Ishikawa (cell line): ENCODE results near the gene HPSE.
A peak's percentile ranks its signal among the peaks of the same experiment; 100 is the strongest.

ENCODE experiments used
- CEBPB ChIP-seq: IDR thresholded peaks from 2 replicates; pipeline ENCODE4 v1.6.1; 2012
- CREB1 ChIP-seq: IDR thresholded peaks from 2 replicates; pipeline ENCODE4 v1.6.1; 2012; ENCODE audit warnings: low read depth
- EGR1 ChIP-seq: IDR thresholded peaks from 2 replicates; pipeline ENCODE4 v1.6.1; 2012
- EP300 ChIP-seq: IDR thresholded peaks from 2 replicates; pipeline ENCODE4 v1.6.1; 2012; ENCODE audit warnings: borderline replicate concordance
- FOXM1 ChIP-seq: IDR thresholded peaks from 2 replicates; pipeline ENCODE4 v1.6.1; 2012; ENCODE audit warnings: low read depth, borderline replicate concordance
- NFIC ChIP-seq: IDR thresholded peaks from 2 replicates; pipeline ENCODE4 v1.6.1; 2012
- RAD21 ChIP-seq: IDR thresholded peaks from 2 replicates; pipeline ENCODE4 v1.6.1; 2012; ENCODE audit warnings: low read depth
- TAF1 ChIP-seq: IDR thresholded peaks from 2 replicates; pipeline ENCODE4 v1.6.1; 2012; ENCODE audit warnings: low read depth, mild to moderate bottlenecking
- TCF12 ChIP-seq: IDR thresholded peaks from 2 replicates; pipeline ENCODE4 v1.6.1; 2012; ENCODE audit warnings: low read depth
- TEAD4 ChIP-seq: IDR thresholded peaks from 2 replicates; pipeline ENCODE4 v1.6.1; 2012
- YY1 ChIP-seq: IDR thresholded peaks from 2 replicates; pipeline ENCODE4 v1.6.1; 2012; ENCODE audit warnings: low read depth
- ZBTB7A ChIP-seq: IDR thresholded peaks from 2 replicates; pipeline ENCODE4 v1.6.1; 2012; ENCODE audit warnings: low read depth
- TF ChIP-seq, protein P1 (sequence below): IDR thresholded peaks from 2 replicates; pipeline ENCODE4 v1.6.1; 2012
- TF ChIP-seq, protein P2 (sequence below): IDR thresholded peaks from 2 replicates; pipeline ENCODE4 v1.6.1; 2012
- TF ChIP-seq, protein P3 (sequence below): IDR thresholded peaks from 2 replicates; pipeline ENCODE4 v1.6.1; 2012; ENCODE audit warnings: low read depth, mild to moderate bottlenecking

HPSE gene

DNA sequence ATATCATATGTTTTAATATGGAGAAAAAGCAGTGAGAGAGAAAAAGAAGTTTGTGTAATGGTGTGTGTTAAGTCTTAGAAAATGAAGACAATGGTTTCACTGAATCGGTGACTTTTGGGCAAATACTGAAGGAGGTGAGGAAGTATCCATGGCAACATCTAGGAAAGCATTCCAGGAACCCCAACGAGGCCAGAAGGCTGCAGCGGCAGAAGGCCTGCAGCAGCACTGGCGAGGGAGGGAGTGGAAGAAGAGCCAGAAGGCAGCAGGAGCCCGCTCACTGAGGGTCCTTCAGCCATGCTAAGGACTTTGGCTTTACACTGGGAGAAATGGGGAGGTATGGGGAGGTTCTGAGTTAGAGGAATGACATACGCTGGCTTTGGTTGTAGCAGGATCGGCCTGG, 76.8 kb downstream of the HPSE start:
- TF ChIP-seq RAD21 (no peak), NFIC (no peak), FOXM1 (no peak), EP300 (no peak), CREB1 (no peak), EGR1 (no peak), CEBPB (no peak), TAF1 (no peak), TCF12 (no peak), ZBTB7A (no peak), YY1 (no peak), TEAD4 (no peak)
- TF ChIP-seq, protein P1, sequence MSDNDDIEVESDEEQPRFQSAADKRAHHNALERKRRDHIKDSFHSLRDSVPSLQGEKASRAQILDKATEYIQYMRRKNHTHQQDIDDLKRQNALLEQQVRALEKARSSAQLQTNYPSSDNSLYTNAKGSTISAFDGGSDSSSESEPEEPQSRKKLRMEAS: no peak
- TF ChIP-seq, protein P2, sequence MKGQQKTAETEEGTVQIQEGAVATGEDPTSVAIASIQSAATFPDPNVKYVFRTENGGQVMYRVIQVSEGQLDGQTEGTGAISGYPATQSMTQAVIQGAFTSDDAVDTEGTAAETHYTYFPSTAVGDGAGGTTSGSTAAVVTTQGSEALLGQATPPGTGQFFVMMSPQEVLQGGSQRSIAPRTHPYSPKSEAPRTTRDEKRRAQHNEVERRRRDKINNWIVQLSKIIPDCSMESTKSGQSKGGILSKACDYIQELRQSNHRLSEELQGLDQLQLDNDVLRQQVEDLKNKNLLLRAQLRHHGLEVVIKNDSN: no peak
- TF ChIP-seq, protein P3, sequence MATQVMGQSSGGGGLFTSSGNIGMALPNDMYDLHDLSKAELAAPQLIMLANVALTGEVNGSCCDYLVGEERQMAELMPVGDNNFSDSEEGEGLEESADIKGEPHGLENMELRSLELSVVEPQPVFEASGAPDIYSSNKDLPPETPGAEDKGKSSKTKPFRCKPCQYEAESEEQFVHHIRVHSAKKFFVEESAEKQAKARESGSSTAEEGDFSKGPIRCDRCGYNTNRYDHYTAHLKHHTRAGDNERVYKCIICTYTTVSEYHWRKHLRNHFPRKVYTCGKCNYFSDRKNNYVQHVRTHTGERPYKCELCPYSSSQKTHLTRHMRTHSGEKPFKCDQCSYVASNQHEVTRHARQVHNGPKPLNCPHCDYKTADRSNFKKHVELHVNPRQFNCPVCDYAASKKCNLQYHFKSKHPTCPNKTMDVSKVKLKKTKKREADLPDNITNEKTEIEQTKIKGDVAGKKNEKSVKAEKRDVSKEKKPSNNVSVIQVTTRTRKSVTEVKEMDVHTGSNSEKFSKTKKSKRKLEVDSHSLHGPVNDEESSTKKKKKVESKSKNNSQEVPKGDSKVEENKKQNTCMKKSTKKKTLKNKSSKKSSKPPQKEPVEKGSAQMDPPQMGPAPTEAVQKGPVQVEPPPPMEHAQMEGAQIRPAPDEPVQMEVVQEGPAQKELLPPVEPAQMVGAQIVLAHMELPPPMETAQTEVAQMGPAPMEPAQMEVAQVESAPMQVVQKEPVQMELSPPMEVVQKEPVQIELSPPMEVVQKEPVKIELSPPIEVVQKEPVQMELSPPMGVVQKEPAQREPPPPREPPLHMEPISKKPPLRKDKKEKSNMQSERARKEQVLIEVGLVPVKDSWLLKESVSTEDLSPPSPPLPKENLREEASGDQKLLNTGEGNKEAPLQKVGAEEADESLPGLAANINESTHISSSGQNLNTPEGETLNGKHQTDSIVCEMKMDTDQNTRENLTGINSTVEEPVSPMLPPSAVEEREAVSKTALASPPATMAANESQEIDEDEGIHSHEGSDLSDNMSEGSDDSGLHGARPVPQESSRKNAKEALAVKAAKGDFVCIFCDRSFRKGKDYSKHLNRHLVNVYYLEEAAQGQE: no peak

DNA sequence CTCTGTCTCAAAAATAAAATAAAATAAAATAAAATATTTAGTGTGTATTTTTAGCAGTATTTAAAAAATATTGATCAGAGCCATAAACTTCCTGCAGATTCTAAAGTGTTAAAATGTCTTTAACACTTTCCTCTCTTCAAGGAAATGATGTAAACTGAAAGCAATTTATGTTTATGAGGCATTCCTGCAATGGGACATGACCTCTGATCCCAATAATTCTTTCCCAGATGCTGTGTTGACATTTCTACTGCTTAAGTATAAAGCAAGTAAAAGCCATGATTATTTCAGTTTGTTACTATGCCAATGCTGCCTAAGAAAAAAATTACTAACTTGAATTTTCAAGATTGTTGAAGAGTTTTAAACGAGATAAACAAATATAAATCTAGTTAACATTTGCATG, 79.1 kb downstream of the HPSE start:
- TF ChIP-seq EGR1 (no peak), YY1 (no peak), TEAD4 (peak; percentile 78)

DNA sequence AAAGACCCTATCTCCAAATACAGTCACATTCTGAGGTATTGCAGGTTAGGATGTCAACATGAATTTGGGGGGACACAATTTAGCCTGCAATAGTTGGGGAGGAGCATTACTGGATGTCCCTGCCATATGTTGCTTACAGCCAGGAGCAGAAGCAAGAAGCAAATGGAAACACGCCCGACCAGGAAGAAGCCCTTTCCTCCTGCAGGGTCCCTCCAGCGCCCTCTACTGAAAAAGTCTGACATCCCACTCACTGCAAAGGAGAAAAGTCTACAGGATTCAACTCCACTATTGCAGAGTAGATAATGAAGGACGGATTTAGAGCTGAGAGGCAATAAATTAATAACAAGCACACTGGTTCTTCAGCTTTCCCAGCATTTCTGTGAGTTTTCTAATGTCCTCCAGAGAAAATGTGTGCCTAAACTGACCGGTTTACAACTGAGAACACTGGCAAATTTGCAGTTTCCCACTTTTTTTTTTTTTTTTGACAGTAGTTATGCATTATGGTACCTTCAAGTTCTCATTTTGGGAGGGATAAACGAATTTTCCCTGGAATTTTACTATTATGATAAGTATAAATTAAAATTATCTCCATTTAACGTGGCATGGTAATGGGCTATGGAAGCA, 81.8 kb downstream of the HPSE start:
- TF ChIP-seq FOXM1 (no peak), RAD21 (peak; percentile 80)

DNA sequence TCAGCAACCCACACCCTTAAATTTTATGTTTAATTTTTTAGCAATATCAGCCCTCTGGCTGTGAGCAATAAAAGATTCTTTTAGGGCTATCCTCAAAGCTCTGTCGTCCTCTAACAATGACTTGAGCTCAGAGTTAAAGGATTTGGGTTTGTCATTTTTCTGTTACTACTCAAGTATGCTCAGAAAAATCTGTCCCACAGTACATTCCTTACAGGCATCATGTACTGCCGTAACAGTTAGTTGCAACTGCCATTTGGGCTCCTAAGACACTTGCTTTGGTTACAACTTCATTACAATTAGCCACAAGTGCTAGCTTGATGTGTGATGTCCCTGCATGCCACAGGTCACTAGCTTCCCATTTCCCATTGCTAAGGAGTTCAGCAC, 83.2 kb downstream of the HPSE start:
- TF ChIP-seq EGR1 (no peak), TEAD4 (no peak), YY1 (no peak), CEBPB (no peak), CREB1 (no peak), FOXM1 (no peak), TAF1 (no peak), ZBTB7A (no peak), NFIC (no peak), RAD21 (no peak), TCF12 (no peak), EP300 (no peak)
- TF ChIP-seq, protein P1: no peak
- TF ChIP-seq, protein P2: no peak
- TF ChIP-seq, protein P3: no peak

DNA sequence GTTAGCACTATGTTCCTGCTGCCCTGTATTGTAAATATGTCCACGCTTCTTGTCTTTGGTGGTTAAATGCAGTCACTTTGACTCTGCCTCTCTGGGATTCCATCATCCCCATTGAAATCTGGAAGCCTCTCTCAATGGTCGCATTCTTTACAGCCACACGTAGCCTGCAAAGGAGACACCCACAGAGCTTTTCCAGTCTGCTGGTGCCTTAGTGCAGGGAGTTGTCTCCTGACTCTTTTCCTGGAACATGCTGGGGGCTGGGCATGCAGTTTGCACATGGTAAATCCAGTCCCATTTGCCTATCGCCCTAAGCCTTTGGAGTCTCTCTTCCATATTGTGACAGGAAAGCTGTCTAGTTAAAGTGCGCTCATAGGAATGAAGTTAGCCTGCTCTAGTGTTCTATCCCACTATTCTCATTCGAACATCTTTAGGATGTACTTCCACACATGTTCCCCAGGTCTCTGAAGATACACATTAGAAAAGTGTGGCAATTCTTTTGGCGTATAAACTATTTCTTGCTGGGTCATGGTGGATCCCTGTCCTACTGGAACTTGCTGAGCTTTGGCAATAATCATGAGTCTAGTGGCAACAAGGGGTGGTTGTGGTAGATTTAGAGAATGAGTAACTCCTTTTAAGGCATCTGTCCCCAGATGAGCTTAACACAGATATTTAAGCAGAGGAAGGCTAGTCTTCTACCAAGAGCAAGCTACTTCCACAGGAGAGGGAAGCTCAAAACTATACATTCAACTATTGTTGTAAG, 83.8 kb downstream of the HPSE start:
- TF ChIP-seq NFIC: no peak
- no peak for TF ChIP-seq EGR1
- TF ChIP-seq YY1: no peak
- TF ChIP-seq TCF12: no peak
- TF ChIP-seq CEBPB: no peak
- TF ChIP-seq TAF1: no peak
- TF ChIP-seq, protein P1: no peak
- TF ChIP-seq TEAD4: no peak
- TF ChIP-seq, protein P3: no peak
- TF ChIP-seq, protein P2: no peak
- TF ChIP-seq FOXM1: no peak
- no peak for TF ChIP-seq RAD21
- TF ChIP-seq CREB1: no peak
- TF ChIP-seq ZBTB7A: no peak
- no peak for TF ChIP-seq EP300
